Measurements from ENCODE around the gene NEURL1.

The NEURL1 gene

DNA sequence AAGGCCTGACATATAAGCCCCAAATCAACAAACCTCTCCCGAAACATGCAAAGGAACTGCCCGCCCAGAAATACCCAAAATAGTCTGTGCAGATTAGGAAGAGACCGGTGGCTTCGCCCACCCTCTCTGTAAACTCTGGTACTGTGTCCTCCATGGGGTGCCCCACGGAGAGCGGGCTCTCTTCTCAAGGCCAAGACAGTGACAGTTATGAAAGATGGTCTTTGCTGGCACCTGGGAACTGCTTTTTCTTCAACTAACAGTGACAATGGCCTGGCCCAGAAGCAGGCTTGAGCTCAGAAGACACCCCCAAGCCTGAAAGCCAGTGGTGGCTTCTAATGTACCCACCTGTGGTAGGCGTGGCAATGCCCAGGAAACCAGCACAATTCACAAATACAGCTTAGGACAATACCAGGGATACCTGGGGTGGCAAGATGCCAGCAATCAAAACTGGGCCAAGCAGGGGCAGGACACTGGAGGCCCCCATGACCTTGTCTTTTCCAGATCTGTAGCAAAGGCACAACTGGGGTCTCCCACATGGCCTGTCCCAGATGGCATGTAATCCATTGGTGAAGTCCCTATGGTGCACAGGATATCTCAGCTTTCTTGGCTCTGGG lies 107.6 kb downstream of the NEURL1 start:
- Histone ChIP-seq H4K91ac (ENCODE audit: low read length) (no peak overlapping the region), H3K4me2 (ENCODE audit: low read length, poor library complexity, severe bottlenecking) (no peak overlapping the region), H4K8ac (ENCODE audit: low read length) (no peak overlapping the region), H3K4ac (ENCODE audit: low read depth in 1 of 2, low read length in 2 of 2) (no peak overlapping the region), H2BK5ac (ENCODE audit: low read depth, low read length, poor library complexity, severe bottlenecking) (no peak overlapping the region), H2BK12ac (ENCODE audit: low read length in 2 of 2) (no peak overlapping the region), H2BK15ac (ENCODE audit: low read depth, poor library complexity, severe bottlenecking) (no peak overlapping the region), H2AFZ (ENCODE audit: low read depth, low read length) (no peak overlapping the region), H3K36me3 (ENCODE audit: control insufficient read depth in 1 of 2, insufficient read depth in 2 of 2, low read depth in 1 of 2, low read length in 2 of 2) (peaks cover 33 to 64% of the 10 kb centered on the region in 2 experiments), H3K4me3 (ENCODE audit: insufficient read depth in 1 of 2, low read depth in 1 of 2, low read length in 2 of 2) (no peak overlapping the region), H3K18ac (ENCODE audit: low read depth in 1 of 2, low read length in 2 of 2) (no peak overlapping the region), H3K14ac (ENCODE audit: low read length in 2 of 2) (no peak overlapping the region), H3K27ac (ENCODE audit: low read length, poor library complexity, severe bottlenecking) (no peak overlapping the region), H3K27me3 (ENCODE audit: control insufficient read depth in 1 of 2, insufficient read depth in 1 of 2, low read length in 2 of 2) (peaks cover 0 to 15% of the 10 kb centered on the region in 2 experiments), H3K9me3 (ENCODE audit: control insufficient read depth, low read length) (no peaks in the 10 kb centered on the region), H2AK5ac (ENCODE audit: low read length, severe bottlenecking) (no peak overlapping the region), H2BK120ac (ENCODE audit: low read depth, low read length) (no peak overlapping the region), H3K4me1 (ENCODE audit: control insufficient read depth, insufficient read depth, low read depth, low read length) (no peaks in the 10 kb centered on the region), H3K23ac (ENCODE audit: low read length in 2 of 2) (no peak overlapping the region), H3K9ac (ENCODE audit: low read length) (no peak overlapping the region), H3K79me1 (replicated peaks; ENCODE audit: low read length, poor library complexity, severe bottlenecking) (no peaks in the 10 kb centered on the region)
- no peak for DNase-seq
- WGBS = 91% methylated on average over 7 of the region's 7 CpGs

DNA sequence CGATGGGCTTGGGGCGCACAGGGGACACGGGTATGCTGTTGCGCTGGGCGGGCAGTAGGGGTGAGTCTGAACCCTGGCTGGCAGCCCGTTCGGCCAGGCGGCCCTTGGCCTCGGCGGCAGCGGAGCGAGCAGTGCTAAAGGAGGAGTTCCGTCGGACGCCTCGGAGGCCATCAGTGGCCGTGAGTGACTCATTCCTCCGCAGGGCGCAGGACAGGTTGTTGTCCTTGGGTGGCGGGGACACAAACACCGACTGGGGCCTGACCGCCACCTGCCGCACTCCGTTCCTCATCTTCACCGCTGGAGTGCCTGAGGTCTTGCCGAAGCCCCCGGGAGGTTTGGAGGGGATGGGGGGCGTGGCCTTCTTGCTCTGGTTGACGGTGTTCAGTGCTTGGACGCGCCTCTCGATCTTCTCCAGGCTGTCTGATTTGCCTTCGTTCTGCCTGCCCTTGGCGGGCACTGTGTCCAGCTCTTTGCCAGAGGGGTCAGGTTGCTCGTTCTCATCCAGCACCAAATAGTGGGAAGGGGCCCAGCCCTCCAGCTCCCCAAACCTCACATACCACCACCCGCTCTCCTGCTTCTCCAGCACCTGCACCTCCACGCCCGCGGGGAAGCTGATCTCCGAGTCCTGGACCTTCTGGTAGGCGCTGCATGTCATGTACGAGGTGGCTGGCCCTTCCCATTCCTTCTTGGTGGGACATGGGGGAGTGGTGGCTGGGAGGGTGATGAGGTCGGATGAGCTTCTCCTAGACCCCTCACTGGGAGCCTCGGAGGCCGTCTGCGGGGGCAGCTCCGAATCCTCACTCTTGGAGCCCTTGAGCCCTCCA lies 108.7 kb downstream of the NEURL1 start:
- no peaks in the 10 kb centered on the region for H3K9me3 ChIP-seq (ENCODE audit: control insufficient read depth, low read length)
- DNase-seq = no peak
- WGBS = 93% methylated on average over 47 of the region's 47 CpGs
- H2BK12ac ChIP-seq (ENCODE audit: low read length in 2 of 2) = no peak overlapping the region
- H3K27me3 ChIP-seq (ENCODE audit: control insufficient read depth in 1 of 2, insufficient read depth in 1 of 2, low read length in 2 of 2) = peaks cover 0 to 3% of the 10 kb centered on the region in 2 experiments
- no peak overlapping the region for H2AFZ ChIP-seq (ENCODE audit: low read depth, low read length)
- H3K4me1 ChIP-seq (ENCODE audit: control insufficient read depth, insufficient read depth, low read depth, low read length) = no peaks in the 10 kb centered on the region
- H3K18ac ChIP-seq (ENCODE audit: low read depth in 1 of 2, low read length in 2 of 2) = no peak overlapping the region
- H2AK5ac ChIP-seq (ENCODE audit: low read length, severe bottlenecking) = no peak overlapping the region
- H2BK15ac ChIP-seq (ENCODE audit: low read depth, poor library complexity, severe bottlenecking) = no peak overlapping the region
- H4K8ac ChIP-seq (ENCODE audit: low read length) = no peak overlapping the region
- no peak overlapping the region for H3K4me3 ChIP-seq (ENCODE audit: insufficient read depth in 1 of 2, low read depth in 1 of 2, low read length in 2 of 2)
- H2BK120ac ChIP-seq (ENCODE audit: low read depth, low read length) = no peak overlapping the region
- no peak overlapping the region for H4K91ac ChIP-seq (ENCODE audit: low read length)
- H3K23ac ChIP-seq (ENCODE audit: low read length in 2 of 2) = no peak overlapping the region
- no peak overlapping the region for H3K9ac ChIP-seq (ENCODE audit: low read length)
- H2BK5ac ChIP-seq (ENCODE audit: low read depth, low read length, poor library complexity, severe bottlenecking) = no peak overlapping the region
- H3K36me3 ChIP-seq (ENCODE audit: control insufficient read depth in 1 of 2, insufficient read depth in 2 of 2, low read depth in 1 of 2, low read length in 2 of 2) = peaks cover 33 to 63% of the 10 kb centered on the region in 2 experiments
- H3K27ac ChIP-seq (ENCODE audit: low read length, poor library complexity, severe bottlenecking) = no peak overlapping the region
- H3K4ac ChIP-seq (ENCODE audit: low read depth in 1 of 2, low read length in 2 of 2) = no peak overlapping the region
- no peak overlapping the region for H3K14ac ChIP-seq (ENCODE audit: low read length in 2 of 2)
- no peaks in the 10 kb centered on the region for H3K79me1 ChIP-seq (replicated peaks; ENCODE audit: low read length, poor library complexity, severe bottlenecking)
- H3K4me2 ChIP-seq (ENCODE audit: low read length, poor library complexity, severe bottlenecking) = no peak overlapping the region

DNA sequence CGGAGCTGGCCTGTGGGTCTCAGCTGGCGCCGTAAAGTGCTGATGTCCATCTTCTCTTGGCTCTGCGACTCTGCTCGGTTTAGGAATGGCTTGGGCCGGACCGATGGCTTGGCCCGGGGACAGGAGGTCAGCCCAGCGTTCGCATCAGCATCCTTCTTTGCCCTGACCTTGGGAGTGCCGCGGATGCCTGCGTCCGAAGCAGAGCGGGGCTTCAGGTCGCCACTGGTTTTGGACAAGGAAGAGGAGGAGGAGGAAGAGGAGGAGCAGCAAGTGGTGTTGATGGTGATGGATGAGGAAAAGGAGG lies 109.3 kb downstream of the NEURL1 start:
- H2BK12ac ChIP-seq (ENCODE audit: low read length in 2 of 2) = no peak overlapping the region
- H3K36me3 ChIP-seq (ENCODE audit: control insufficient read depth in 1 of 2, insufficient read depth in 2 of 2, low read depth in 1 of 2, low read length in 2 of 2) = peaks cover 33 to 59% of the 10 kb centered on the region in 2 experiments
- no peaks in the 10 kb centered on the region for H3K9me3 ChIP-seq (ENCODE audit: control insufficient read depth, low read length)
- no peak overlapping the region for H2BK15ac ChIP-seq (ENCODE audit: low read depth, poor library complexity, severe bottlenecking)
- no peaks in the 10 kb centered on the region for H3K4me1 ChIP-seq (ENCODE audit: control insufficient read depth, insufficient read depth, low read depth, low read length)
- H3K27me3 ChIP-seq (ENCODE audit: control insufficient read depth in 1 of 2, insufficient read depth in 1 of 2, low read length in 2 of 2) = no peaks in the 10 kb centered on the region
- no peak overlapping the region for H4K91ac ChIP-seq (ENCODE audit: low read length)
- no peak overlapping the region for H3K4ac ChIP-seq (ENCODE audit: low read depth in 1 of 2, low read length in 2 of 2)
- H3K9ac ChIP-seq (ENCODE audit: low read length) = no peak overlapping the region
- DNase-seq = no peak
- no peak overlapping the region for H3K4me3 ChIP-seq (ENCODE audit: insufficient read depth in 1 of 2, low read depth in 1 of 2, low read length in 2 of 2)
- no peak overlapping the region for H4K8ac ChIP-seq (ENCODE audit: low read length)
- 96% methylated on average over 16 of the region's 16 CpGs for WGBS
- H3K18ac ChIP-seq (ENCODE audit: low read depth in 1 of 2, low read length in 2 of 2) = no peak overlapping the region
- no peak overlapping the region for H3K14ac ChIP-seq (ENCODE audit: low read length in 2 of 2)
- H3K23ac ChIP-seq (ENCODE audit: low read length in 2 of 2) = no peak overlapping the region
- H2BK120ac ChIP-seq (ENCODE audit: low read depth, low read length) = no peak overlapping the region
- H3K27ac ChIP-seq (ENCODE audit: low read length, poor library complexity, severe bottlenecking) = no peak overlapping the region
- no peak overlapping the region for H3K4me2 ChIP-seq (ENCODE audit: low read length, poor library complexity, severe bottlenecking)
- no peaks in the 10 kb centered on the region for H3K79me1 ChIP-seq (replicated peaks; ENCODE audit: low read length, poor library complexity, severe bottlenecking)
- no peak overlapping the region for H2AFZ ChIP-seq (ENCODE audit: low read depth, low read length)
- H2BK5ac ChIP-seq (ENCODE audit: low read depth, low read length, poor library complexity, severe bottlenecking) = no peak overlapping the region
- H2AK5ac ChIP-seq (ENCODE audit: low read length, severe bottlenecking) = no peak overlapping the region

DNA sequence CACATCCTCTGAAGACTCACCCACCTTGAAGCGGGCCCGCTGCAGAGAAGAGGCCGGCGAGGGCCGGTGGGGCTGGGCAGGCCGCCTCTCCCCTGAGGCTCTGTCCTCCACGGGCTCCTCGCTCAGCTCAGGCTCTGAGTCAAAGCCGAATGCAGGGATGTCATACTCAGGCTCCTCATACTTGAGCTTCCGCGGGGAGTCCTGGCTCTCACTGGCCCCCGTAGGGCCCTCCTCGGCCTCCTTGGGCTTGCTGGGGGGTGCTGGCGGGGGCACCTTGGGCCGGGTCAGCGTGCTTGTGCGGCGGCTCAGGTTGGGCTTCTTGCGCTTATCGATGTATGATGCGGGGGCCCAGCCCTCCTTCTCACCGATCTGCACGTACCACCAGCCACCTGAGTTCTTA lies 109.9 kb downstream of the NEURL1 start:
- Histone ChIP-seq H2BK15ac (ENCODE audit: low read depth, poor library complexity, severe bottlenecking) (no peak overlapping the region), H2BK5ac (ENCODE audit: low read depth, low read length, poor library complexity, severe bottlenecking) (no peak overlapping the region), H3K4me2 (ENCODE audit: low read length, poor library complexity, severe bottlenecking) (no peak overlapping the region), H3K4ac (ENCODE audit: low read depth in 1 of 2, low read length in 2 of 2) (no peak overlapping the region), H2BK12ac (ENCODE audit: low read length in 2 of 2) (no peak overlapping the region), H3K4me1 (ENCODE audit: control insufficient read depth, insufficient read depth, low read depth, low read length) (no peaks in the 10 kb centered on the region), H3K36me3 (ENCODE audit: control insufficient read depth in 1 of 2, insufficient read depth in 2 of 2, low read depth in 1 of 2, low read length in 2 of 2) (peaks cover 33 to 59% of the 10 kb centered on the region in 2 experiments), H2BK120ac (ENCODE audit: low read depth, low read length) (no peak overlapping the region), H3K18ac (ENCODE audit: low read depth in 1 of 2, low read length in 2 of 2) (no peak overlapping the region), H4K8ac (ENCODE audit: low read length) (no peak overlapping the region), H3K9ac (ENCODE audit: low read length) (no peak overlapping the region), H4K91ac (ENCODE audit: low read length) (no peak overlapping the region), H2AFZ (ENCODE audit: low read depth, low read length) (no peak overlapping the region), H3K27ac (ENCODE audit: low read length, poor library complexity, severe bottlenecking) (no peak overlapping the region), H3K4me3 (ENCODE audit: insufficient read depth in 1 of 2, low read depth in 1 of 2, low read length in 2 of 2) (no peak overlapping the region), H3K14ac (ENCODE audit: low read length in 2 of 2) (no peak overlapping the region), H3K23ac (ENCODE audit: low read length in 2 of 2) (no peak overlapping the region), H2AK5ac (ENCODE audit: low read length, severe bottlenecking) (no peak overlapping the region), H3K27me3 (ENCODE audit: control insufficient read depth in 1 of 2, insufficient read depth in 1 of 2, low read length in 2 of 2) (no peaks in the 10 kb centered on the region), H3K79me1 (replicated peaks; ENCODE audit: low read length, poor library complexity, severe bottlenecking) (no peaks in the 10 kb centered on the region), H3K9me3 (ENCODE audit: control insufficient read depth, low read length) (no peaks in the 10 kb centered on the region)
- WGBS = 98% methylated on average over 23 of the region's 23 CpGs
- no peak for DNase-seq
